Amniotic epithelial cell (primary cell): ENCODE data around the gene CDC42SE2.
A peak's percentile ranks its signal among the peaks of the same experiment; 100 is the strongest.
"Not testable (repeated sequence)": the region's sequence is repeated elsewhere in the genome, so short reads cannot be mapped to it uniquely, and the experiment has no call there.

Source experiments
- DNase-seq: peaks from one replicate; pipeline ENCODE4 v3.0.0-alpha.2; 2010; ENCODE audit warnings: low read depth

The CDC42SE2 gene

DNA sequence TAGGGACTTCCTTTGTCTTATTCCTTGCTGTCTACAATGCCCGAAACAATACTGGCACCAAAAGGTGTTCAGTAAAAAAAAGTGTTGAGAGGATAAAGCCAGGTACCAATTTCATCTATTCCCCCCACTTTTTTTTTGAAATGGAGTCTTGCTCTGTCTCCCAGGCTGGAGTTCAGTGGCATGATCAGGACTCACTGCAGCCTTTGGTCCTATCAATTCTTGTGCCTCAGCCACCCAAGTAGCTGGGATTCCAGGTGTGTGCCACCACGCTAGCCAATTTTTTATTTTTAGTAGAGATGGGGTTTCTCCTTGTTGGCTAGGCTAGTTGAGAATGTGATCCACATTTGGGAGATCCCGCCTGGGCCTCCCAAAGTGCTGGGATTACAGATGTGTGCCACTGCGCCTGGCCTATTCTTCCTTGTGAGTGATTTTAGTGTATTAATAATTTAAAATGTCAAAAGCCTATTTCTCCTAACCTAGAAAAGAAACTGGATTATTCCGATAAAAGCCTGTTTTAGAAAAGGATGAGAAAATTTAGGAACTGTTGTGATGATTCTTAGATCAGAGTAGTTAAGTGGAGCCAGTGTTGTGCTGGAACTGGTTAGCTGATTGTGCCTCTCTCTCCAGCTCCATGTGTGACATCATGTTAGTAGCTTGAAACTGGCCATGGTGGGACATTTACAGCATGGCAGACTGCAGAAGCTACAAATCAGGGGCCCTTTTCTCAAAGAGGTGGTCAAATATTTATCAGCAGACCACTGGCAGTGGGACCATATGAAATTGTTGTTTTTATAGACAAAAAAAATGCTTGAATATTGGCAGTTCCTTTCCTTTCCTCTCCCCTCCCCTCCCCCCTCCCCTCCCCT, 14.3 kb downstream of the CDC42SE2 start:
- no peak for DNase-seq

GRCh38 chr5:131278741-131279124, 14.9 kb downstream of the CDC42SE2 start:
- DNase-seq, result not testable (repeated sequence)

- DNase-seq, result no peak
These were observed 15.4 kb downstream of the CDC42SE2 start for GRCh38 chr5:131279204-131279603.

DNA sequence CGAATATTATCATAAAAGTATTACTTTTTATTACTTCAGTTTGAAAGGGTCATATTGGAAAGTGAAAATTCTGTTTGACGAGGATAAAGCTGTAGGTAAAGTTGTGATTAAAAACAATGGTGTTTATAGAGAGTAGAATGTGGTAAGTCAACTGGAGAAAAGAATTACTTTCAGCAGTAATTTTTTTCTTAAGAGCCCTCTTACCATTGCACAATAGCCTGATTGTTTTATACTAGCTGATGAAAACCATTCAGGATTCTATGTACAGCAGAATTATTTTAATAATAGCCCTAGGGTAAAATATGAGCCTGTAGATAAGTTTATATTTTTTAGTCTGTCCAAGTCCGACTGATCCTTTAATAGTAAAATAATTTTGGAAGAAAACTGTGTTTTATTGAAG, 16.6 kb downstream of the CDC42SE2 start:
- DNase-seq, result peak; percentile 37

GRCh38 chr5:131281133-131281867, 17.4 kb downstream of the CDC42SE2 start:
- DNase-seq, result no peak

DNA sequence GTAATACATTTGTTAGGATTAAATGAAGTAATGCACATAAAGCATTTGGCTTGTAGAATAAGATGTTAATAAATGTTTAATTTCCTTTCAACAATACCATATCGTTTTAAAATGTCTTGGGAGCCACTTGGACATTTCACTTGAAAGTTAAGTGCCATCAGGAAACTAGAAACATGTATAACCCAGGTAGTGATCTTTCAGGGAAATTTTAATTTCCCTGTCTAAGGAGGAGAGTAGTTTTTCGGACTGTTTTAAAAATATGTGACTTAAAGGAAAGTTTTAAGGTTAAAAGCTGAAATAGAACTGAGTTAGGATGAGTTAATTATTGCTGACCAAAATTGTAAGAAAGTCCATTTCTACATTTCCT, 18.0 kb downstream of the CDC42SE2 start:
- DNase-seq, result no peak

DNA sequence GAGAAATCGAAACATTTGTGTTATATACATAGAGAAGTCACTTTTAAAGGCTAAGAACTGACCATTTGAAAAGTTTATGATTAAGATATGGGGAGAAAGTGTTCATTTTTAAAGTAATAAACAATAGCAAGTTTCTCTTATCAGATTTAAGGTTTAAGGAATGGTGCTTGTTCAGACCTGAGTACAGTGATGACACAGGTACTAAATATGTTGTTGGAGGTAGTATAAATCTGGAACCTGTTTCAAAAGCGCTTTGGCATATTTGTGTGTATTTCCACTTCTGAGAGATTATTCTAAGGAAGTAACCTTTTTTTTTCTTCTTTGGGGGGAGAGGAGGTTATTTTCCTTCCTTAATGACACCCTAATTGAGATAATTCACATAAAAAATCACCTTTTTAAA, 18.4 kb downstream of the CDC42SE2 start:
- DNase-seq, result no peak

- DNase-seq, result no peak
These were observed 22.0 kb downstream of the CDC42SE2 start for GRCh38 chr5:131285703-131286399.

- DNase-seq, result no peak
These were observed 22.5 kb downstream of the CDC42SE2 start for GRCh38 chr5:131286400-131286715.

DNA sequence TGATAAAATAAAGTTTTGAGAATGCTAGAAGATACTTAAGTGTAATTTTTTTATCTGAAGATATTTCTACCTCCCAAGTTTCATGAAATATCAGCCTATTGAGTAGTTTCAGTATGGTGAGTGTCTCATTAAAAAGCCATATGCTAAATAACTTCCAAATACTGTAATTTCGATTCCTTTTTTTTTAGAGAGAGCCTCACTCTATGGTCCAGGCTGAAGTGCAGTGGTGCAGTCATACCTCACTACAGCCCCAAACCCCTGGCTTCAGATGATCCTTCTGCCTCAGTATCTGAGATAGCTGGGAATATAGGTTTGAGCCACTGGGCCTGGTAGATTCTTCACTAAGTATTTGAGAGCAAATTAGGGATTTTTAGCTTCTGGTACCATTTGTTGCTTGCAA, 24.5 kb downstream of the CDC42SE2 start:
- no peak for DNase-seq

DNA sequence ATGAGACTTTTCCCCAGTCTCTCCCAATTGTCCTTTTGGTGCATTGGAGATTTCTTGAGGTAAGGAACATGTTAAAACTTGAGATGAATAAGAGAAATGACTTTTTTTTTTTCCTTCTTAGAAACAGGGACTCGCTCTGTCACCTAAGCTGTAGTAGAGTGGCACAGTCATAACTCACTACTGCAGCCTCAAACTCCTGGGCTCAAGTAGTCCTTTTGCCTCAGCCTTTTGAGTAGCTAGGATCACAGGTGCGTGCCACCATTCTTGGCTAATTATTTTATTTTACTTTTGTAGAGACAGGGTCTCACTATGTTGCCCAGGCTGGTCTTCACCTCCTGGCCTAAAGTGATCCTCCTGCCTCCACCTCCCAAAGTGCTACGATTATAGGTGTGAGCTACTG, 25.9 kb downstream of the CDC42SE2 start:
- DNase-seq, result no peak

DNA sequence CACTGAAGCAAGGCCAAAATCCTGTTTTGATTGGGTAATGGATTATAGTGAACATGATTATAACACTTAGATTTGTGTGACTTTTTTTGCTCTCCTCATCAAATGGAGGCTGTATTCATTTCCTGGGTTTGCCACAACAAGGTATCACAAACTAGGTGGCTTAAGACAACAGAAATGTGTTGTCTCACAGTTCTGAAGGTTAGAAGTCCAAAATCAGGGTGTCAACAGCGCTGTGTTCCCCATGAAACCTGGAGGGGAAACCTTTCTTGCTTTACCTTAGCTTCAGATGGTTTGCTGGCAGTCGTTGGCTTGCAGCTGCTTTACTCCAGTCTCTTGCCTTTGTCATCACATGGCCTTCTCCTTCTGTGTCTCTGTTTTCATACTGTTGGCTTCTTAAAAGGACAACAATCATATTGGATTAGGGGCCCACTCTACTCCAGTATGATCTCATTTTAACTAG, 32.4 kb downstream of the CDC42SE2 start:
- DNase-seq, result no peak

DNA sequence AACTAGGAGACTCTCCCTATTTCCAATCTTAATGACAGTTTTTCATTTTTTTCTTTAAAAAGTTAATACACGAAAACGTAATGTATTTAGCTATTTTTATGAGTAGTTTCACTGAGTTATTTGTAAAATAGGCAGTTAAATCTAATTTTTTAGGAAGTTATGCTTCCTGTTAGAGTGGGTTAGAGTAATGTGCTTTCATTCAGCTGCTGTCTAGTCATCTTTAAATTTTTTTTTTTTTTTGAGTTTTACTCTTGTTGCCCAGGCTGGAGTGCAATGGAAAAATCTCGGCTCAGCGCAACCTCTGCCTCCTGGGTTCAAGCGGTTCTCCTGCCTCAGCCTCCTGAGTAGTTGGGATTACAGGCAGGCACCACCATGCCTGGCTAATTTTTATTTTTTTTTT, 34.0 kb downstream of the CDC42SE2 start:
- DNase-seq, result no peak

- DNase-seq, result no peak
These were observed 35.6 kb downstream of the CDC42SE2 start for GRCh38 chr5:131299465-131299864.

DNA sequence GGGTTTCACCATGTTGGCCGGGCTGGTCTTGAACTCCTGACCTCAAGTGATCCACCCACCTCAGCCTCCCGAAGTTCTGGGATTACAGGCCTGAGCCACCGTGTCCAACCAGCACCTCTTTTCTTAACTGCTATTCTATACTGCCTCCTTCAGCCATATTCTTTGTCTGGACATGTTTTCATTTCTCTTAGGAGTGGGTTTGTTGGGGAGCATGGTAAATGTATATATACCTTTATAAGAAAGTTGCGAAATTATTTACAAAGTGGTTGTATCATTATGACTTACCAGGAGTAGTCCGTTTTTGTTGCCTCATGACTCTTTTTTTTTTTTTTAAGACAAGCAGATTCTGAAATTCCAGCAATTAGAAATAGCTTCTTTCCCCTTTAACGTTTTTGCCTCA, 38.7 kb downstream of the CDC42SE2 start:
- no peak for DNase-seq

- DNase-seq, result peak; percentile 67
These were observed 39.7 kb downstream of the CDC42SE2 start for GRCh38 chr5:131303537-131303936.

DNA sequence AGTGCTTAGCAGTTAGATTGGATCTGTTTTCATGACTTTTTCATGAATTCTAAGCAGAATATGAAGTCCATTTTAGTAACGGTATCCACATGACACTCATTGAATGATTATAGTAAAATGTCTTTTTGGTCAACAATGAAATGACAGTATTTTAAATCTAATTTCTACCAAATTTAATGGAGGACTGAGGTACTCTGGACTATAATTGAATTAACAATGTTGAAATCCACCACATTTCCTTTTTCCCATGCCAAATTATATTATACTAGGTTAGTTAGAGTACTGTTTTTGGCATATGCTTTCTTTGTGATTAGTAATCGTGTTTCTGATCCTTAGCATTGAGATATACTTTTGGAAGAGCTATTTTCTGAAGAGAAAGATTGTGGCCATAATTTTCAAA, 40.6 kb downstream of the CDC42SE2 start:
- no peak for DNase-seq

DNA sequence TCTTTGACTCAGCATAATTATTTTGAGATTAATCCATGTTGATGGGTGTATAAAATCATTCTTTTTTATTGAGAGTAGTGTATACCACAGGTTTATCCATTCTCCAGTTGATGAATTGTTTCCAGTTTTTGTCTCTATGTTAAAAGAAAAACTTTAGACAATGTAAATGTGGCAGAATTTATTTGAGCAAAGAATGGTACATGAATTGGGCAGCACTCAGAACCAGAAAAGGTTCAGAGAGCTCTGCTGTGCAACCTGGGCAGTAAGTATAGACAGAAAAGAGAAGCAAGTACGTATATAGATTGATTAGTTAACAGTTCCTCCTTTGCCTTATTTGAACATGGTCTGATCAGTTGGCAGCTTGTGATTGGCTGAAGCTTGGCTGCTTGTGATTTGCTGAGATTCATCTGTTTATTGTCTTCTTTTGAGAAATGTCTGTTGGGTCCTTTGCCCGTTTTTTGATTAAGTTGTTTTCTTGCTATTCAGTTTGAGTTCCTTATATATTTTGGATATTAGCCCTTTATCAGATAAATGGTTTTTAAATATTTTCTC, 41.4 kb downstream of the CDC42SE2 start:
- DNase-seq, result no peak

DNA sequence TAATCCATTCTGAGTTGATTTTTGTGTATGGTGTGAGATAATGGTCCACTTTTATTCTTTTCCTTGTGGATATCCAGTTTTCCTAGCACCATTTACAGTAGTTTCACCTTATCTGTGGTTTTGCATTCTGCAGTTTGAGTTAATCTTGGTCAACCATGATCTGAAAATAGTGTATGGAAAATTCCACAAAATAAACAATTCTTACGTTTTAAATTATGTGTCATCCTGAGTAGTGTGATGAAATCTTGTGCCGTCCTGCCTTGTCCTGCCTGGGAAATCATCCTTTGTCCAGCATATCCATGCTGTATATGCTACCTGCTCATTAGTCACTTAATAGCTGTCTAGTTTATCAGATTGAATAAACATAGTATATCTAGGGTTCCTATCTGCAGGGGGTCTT, 42.1 kb downstream of the CDC42SE2 start:
- peak; percentile 82 for DNase-seq

DNA sequence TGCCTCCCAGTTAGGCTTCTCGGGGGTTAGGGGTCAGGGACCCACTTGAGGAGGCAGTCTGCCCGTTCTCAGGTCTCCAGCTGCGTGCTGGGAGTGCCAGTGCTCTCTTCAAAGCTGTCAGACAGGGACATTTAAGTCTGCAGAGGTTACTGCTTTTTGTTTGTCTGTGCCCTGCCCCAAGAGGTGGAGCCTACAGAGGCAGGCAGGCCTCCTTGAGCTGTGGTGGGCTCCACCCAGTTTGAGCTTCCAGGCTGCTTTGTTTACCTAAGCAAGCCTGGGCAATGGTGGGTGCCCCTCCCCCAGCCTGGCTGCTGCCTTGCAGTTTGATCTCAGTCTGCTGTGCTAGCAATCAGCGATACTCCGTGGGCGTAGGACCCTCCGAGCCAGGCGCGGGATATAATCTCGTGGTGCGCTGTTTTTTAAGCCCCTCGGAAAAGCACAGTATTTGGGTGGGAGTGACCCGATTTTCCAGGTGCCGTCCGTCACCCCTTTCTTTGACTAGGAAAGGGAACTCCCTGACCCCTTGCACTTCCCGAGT, 48.5 kb downstream of the CDC42SE2 start:
- DNase-seq, result not testable (repeated sequence)

- DNase-seq, result no peak
These were observed 52.2 kb downstream of the CDC42SE2 start for GRCh38 chr5:131316026-131316425.

DNA sequence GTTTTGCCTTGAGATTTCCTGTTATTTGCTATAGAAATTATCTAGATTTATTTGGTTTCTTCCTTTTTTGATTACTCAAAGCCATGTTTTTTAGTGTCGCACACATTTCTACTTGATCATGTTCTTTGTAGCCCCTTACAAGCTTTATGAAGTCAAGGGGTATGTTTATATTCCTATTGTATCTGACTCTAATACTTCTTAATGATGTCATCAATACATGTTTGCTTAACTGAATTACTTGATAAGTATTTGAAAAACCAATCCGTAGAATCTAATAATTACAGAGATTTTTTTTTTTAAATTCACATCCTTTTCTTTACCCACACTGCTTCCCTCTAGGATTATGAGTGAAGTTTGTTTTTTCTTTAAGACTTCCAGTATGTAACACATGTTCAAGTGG, 53.0 kb downstream of the CDC42SE2 start:
- DNase-seq, result no peak
